Smooth muscle cell (in vitro differentiated cells): ENCODE measurements around the gene INTS1. TPM values are rescaled to one million over a fixed set of nuclear protein-coding genes. Genes with fewer than 3 reads are reported as not detected.
A peak's percentile ranks its signal among the peaks of the same experiment; 100 is the strongest.

ENCODE experiments used
- DNase-seq: peaks from one replicate; lab custom pipeline; 2025; ENCODE audit not compliant: unreplicated experiment; lab: John Stamatoyannopoulos, UW
- H2AFZ ChIP-seq: fragments of 200-600 bp; sonication (generic); 2 replicates; pipeline ENCODE4 v1.6.0; 2016; ENCODE audit warnings: antibody characterized with exemption, low read depth, mild to moderate bottlenecking
- H3F3A ChIP-seq: fragments of 200-600 bp; sonication (generic); 2 replicates; pipeline ENCODE4 v1.6.0; 2017; ENCODE audit warnings: antibody characterized with exemption, low read depth
- H3K27ac ChIP-seq: fragments of 200-600 bp; sonication (generic); 2 replicates; pipeline ENCODE4 v1.5.1; 2016; ENCODE audit warnings: low read depth, mild to moderate bottlenecking
- H3K27me3 ChIP-seq: fragments of 200-600 bp; sonication (generic); 2 replicates; pipeline ENCODE4 v1.6.1; 2016; ENCODE audit warnings: low read depth, mild to moderate bottlenecking
- H3K36me3 ChIP-seq: fragments of 200-600 bp; sonication (generic); 2 replicates; pipeline ENCODE4 v1.5.1; 2016; ENCODE audit warnings: low read depth
- H3K4me1 ChIP-seq: fragments of 200-600 bp; sonication (generic); 2 replicates; pipeline ENCODE4 v1.5.1; 2016; ENCODE audit warnings: low read depth
- H3K4me2 ChIP-seq: fragments of 200-600 bp; sonication (generic); 2 replicates; pipeline ENCODE4 v1.6.0; 2016; ENCODE audit warnings: mild to moderate bottlenecking
- H3K4me3 ChIP-seq: fragments of 200-600 bp; sonication (generic); 2 replicates; pipeline ENCODE4 v1.5.1; 2016; ENCODE audit warnings: mild to moderate bottlenecking
- H3K79me2 ChIP-seq: fragments of 200-600 bp; sonication (generic); 2 replicates; pipeline ENCODE4 v1.6.0; 2016; ENCODE audit warnings: low read depth, mild to moderate bottlenecking
- H3K9ac ChIP-seq: fragments of 200-600 bp; sonication (generic); 2 replicates; pipeline ENCODE4 v1.6.0; 2016; ENCODE audit warnings: low read depth
- H3K9me3 ChIP-seq: fragments of 200-600 bp; sonication (generic); replicated peaks from 2 replicates; pipeline ENCODE4 v1.5.1; 2016; ENCODE audit warnings: low read depth
- H4K20me1 ChIP-seq: fragments of 200-600 bp; sonication (generic); 2 replicates; pipeline ENCODE4 v1.6.0; 2016; ENCODE audit warnings: low read depth
- CTCF ChIP-seq: fragments of 200-600 bp; sonication (generic); IDR thresholded peaks from 2 replicates; pipeline ENCODE4 v1.5.1; 2017; ENCODE audit warnings: borderline replicate concordance, mild to moderate bottlenecking, antibody characterized with exemption; ENCODE audit not compliant: insufficient read depth, poor library complexity, severe bottlenecking
- WGBS: methylation state at CpG from one replicate; pipeline ENCODE4 v1.1.7; 2016; ENCODE audit warnings: low lambda C conversion rate; 5-methylcytosine and 5-hydroxymethylcytosine counted together
- polyA plus RNA-seq: library from polyadenylated mRNA; unstranded; fragments of >200 nt; fragmentation: Nextera tagmentation; extraction: Ambion mirVana; gene quantifications from 2 replicates; pipeline ENCODE4 v1.2.1, GENCODE V29; 2016
- total RNA-seq: library from RNA; depleted of rRNA; stranded (reverse); fragments of >200 nt; gene quantifications from 2 replicates; pipeline ENCODE4 v1.2.3, GENCODE V29; 2014

INTS1 gene
- total and polyA plus RNA-seq, 2 experiments from 2014 or later = 18.2 to 51.2 TPM

GRCh38 chr7:1432411-1433082 is 71.6 kb downstream of the INTS1 start:
- 31% methylated on average over 26 of the region's 30 CpGs for WGBS
- Histone ChIP-seq H3K4me2 (no peak overlapping the region), H3K9ac (no peak overlapping the region), H4K20me1 (peaks cover 4% of the 10 kb centered on the region), H3K27ac (no peak overlapping the region), H3K9me3 (no peaks in the 10 kb centered on the region), H2AFZ (no peak overlapping the region), H3K36me3 (no peaks in the 10 kb centered on the region), H3K4me3 (no peak overlapping the region), H3K27me3 (no peaks in the 10 kb centered on the region), H3F3A (no peaks in the 10 kb centered on the region), H3K4me1 (no peaks in the 10 kb centered on the region), H3K79me2 (no peaks in the 10 kb centered on the region)
- TF ChIP-seq CTCF = peak; percentile 95
- peak; percentile 56 for DNase-seq

- H3K27me3 ChIP-seq = no peaks in the 10 kb centered on the region
- H3K4me1 ChIP-seq = no peaks in the 10 kb centered on the region
- no peak overlapping the region for H3K4me3 ChIP-seq
- no peaks in the 10 kb centered on the region for H3F3A ChIP-seq
- H3K27ac ChIP-seq = no peak overlapping the region
- no peak for DNase-seq
- H2AFZ ChIP-seq = no peak overlapping the region
- no peaks in the 10 kb centered on the region for H3K9me3 ChIP-seq
- H4K20me1 ChIP-seq = peaks cover 4% of the 10 kb centered on the region
- no peak overlapping the region for H3K9ac ChIP-seq
- no peaks in the 10 kb centered on the region for H3K79me2 ChIP-seq
- WGBS = 74% methylated on average over 14 of the region's 22 CpGs
- H3K36me3 ChIP-seq = no peaks in the 10 kb centered on the region
- TF ChIP-seq CTCF = no peak
- H3K4me2 ChIP-seq = no peak overlapping the region
Observed at GRCh38 chr7:1431634-1432380, 72.4 kb downstream of the INTS1 start.

GRCh38 chr7:1431226-1431625 is 73.0 kb downstream of the INTS1 start:
- no peak overlapping the region for H3K4me2 ChIP-seq
- no peak overlapping the region for H3K4me3 ChIP-seq
- no peaks in the 10 kb centered on the region for H3K79me2 ChIP-seq
- TF ChIP-seq CTCF = no peak
- H3K36me3 ChIP-seq = no peaks in the 10 kb centered on the region
- no peaks in the 10 kb centered on the region for H3K4me1 ChIP-seq
- H3K27me3 ChIP-seq = no peaks in the 10 kb centered on the region
- H3K9ac ChIP-seq = no peak overlapping the region
- H2AFZ ChIP-seq = no peak overlapping the region
- H3K9me3 ChIP-seq = no peaks in the 10 kb centered on the region
- peaks cover 4% of the 10 kb centered on the region for H4K20me1 ChIP-seq
- DNase-seq = no peak
- 89% methylated on average over 9 of the region's 10 CpGs for WGBS
- H3F3A ChIP-seq = no peaks in the 10 kb centered on the region
- no peak overlapping the region for H3K27ac ChIP-seq
